ENCODE data around the gene SLX4. TPM values are rescaled to one million over a fixed set of nuclear protein-coding genes. Genes with fewer than 3 reads are reported as not detected.

SLX4 gene
- polyA plus RNA-seq, 1 experiment, result 1.6 TPM

GRCh38 chr16:3590736-3591435, 20.5 kb downstream of the SLX4 start:
- CTCF ChIA-PET, result interaction anchor here (0.6 kb wide), 1 partner anchor 36 kb away, joined by 4 read pairs; no protein-coding TSS in a partner anchor
- Histone ChIP-seq H3K4me3 (ENCODE audit: low read depth, low read length) (no peak overlapping the region), H3K27ac (ENCODE audit: low read depth, low read length) (no peak overlapping the region), H3K27me3 (ENCODE audit: control insufficient read depth, insufficient read depth, low read length) (no peaks in the 10 kb centered on the region), H3K9me3 (ENCODE audit: control insufficient read depth, insufficient read depth, low read length) (peaks cover 5% of the 10 kb centered on the region; the same call in 1 of the 2 replicates)
- TF ChIP-seq, protein P1, sequence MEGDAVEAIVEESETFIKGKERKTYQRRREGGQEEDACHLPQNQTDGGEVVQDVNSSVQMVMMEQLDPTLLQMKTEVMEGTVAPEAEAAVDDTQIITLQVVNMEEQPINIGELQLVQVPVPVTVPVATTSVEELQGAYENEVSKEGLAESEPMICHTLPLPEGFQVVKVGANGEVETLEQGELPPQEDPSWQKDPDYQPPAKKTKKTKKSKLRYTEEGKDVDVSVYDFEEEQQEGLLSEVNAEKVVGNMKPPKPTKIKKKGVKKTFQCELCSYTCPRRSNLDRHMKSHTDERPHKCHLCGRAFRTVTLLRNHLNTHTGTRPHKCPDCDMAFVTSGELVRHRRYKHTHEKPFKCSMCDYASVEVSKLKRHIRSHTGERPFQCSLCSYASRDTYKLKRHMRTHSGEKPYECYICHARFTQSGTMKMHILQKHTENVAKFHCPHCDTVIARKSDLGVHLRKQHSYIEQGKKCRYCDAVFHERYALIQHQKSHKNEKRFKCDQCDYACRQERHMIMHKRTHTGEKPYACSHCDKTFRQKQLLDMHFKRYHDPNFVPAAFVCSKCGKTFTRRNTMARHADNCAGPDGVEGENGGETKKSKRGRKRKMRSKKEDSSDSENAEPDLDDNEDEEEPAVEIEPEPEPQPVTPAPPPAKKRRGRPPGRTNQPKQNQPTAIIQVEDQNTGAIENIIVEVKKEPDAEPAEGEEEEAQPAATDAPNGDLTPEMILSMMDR (IDR thresholded peaks at IDR 0.05; ENCODE audit: low read depth, low read length), result no peak
- POLR2A ChIA-PET, result no interaction called here
- DNase-seq (ENCODE audit: low read depth, low spot score), result no peak

- ChIA-PET CTCF (no interaction called here), POLR2A (no interaction called here)
- H3K27me3 ChIP-seq (ENCODE audit: control insufficient read depth, insufficient read depth, low read length), result no peaks in the 10 kb centered on the region
- TF ChIP-seq, protein P1 (IDR thresholded peaks at IDR 0.05; ENCODE audit: low read depth, low read length), result no peak
- H3K4me3 ChIP-seq (ENCODE audit: low read depth, low read length), result no peak overlapping the region
- no peak overlapping the region for H3K27ac ChIP-seq (ENCODE audit: low read depth, low read length)
- peaks cover 5% of the 10 kb centered on the region; the same call in 1 of the 2 replicates for H3K9me3 ChIP-seq (ENCODE audit: control insufficient read depth, insufficient read depth, low read length)
- DNase-seq (ENCODE audit: low read depth, low spot score), result no peak
Observed at GRCh38 chr16:3589991-3590701, 21.3 kb downstream of the SLX4 start.

GRCh38 chr16:3589441-3589921, 21.9 kb downstream of the SLX4 start:
- ChIA-PET POLR2A (no interaction called here), CTCF (no interaction called here)
- TF ChIP-seq, protein P1 (IDR thresholded peaks at IDR 0.05; ENCODE audit: low read depth, low read length), result no peak

DNA sequence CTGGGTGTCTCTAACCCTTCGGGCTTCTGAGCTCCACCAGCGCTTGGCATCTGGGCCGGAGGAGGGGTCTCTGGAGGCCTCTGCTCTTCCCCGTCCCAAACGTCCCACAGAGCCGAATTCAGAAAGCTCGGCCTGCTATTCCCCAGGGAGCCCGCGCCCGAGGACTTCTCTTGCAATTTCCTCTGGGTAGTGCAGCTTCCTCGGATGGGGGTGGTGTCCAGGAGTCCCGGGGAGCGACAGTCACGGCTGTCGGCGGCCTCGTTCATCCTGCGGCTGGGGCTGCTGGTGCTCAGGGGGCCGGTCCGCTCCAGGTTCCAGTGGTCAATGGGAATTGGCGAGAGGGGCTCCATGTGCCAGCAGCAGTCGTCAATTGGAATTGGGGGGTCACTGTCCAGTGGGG, 22.4 kb downstream of the SLX4 start:
- H3K9me3 ChIP-seq (ENCODE audit: control insufficient read depth, insufficient read depth, low read length), result peaks cover 5% of the 10 kb centered on the region; the same call in 1 of the 2 replicates
- POLR2A ChIA-PET, result no interaction called here
- no peak overlapping the region for H3K4me3 ChIP-seq (ENCODE audit: low read depth, low read length)
- TF ChIP-seq, protein P1 (IDR thresholded peaks at IDR 0.05; ENCODE audit: low read depth, low read length), result no peak
- no peaks in the 10 kb centered on the region for H3K27me3 ChIP-seq (ENCODE audit: control insufficient read depth, insufficient read depth, low read length)
- CTCF ChIA-PET, result no interaction called here
- no peak overlapping the region for H3K27ac ChIP-seq (ENCODE audit: low read depth, low read length)
- no peak for DNase-seq (ENCODE audit: low read depth, low spot score)

More at GRCh38 chr16:3589441-3589921, 21.9 kb downstream of the SLX4 start:
- peaks cover 5% of the 10 kb centered on the region; the same call in 1 of the 2 replicates for H3K9me3 ChIP-seq (ENCODE audit: control insufficient read depth, insufficient read depth, low read length)
- no peak overlapping the region for H3K27ac ChIP-seq (ENCODE audit: low read depth, low read length)
- H3K27me3 ChIP-seq (ENCODE audit: control insufficient read depth, insufficient read depth, low read length), result no peaks in the 10 kb centered on the region
- DNase-seq (ENCODE audit: low read depth, low spot score), result no peak
- no peak overlapping the region for H3K4me3 ChIP-seq (ENCODE audit: low read depth, low read length)

Data from AG04450 (cell line).